Measurements from ENCODE around the gene ZNF750.
A peak's percentile ranks its signal among the peaks of the same experiment; 100 is the strongest.

The ZNF750 gene

GRCh38 chr17:82851381-82851780 is 11.6 kb upstream of the ZNF750 start:
- no peaks in the 10 kb centered on the region for H3K27me3 ChIP-seq (replicated peaks; ENCODE audit: control insufficient read depth, insufficient read depth, low read length)
- H3K36me3 ChIP-seq (ENCODE audit: control insufficient read depth, insufficient read depth, low read length, severe bottlenecking) = peaks cover 4% of the 10 kb centered on the region
- no peak overlapping the region for H3K4me3 ChIP-seq (ENCODE audit: low read length)
- H3K4me1 ChIP-seq (ENCODE audit: control insufficient read depth, insufficient read depth, low read length) = no peaks in the 10 kb centered on the region
- DNase-seq (ENCODE audit: low read depth) = no peak
- no peak overlapping the region for H3K9ac ChIP-seq (ENCODE audit: low read length)
- H3K9me3 ChIP-seq (ENCODE audit: control insufficient read depth, low read length) = no peaks in the 10 kb centered on the region

- Histone ChIP-seq H3K36me3 (ENCODE audit: control insufficient read depth, insufficient read depth, low read length, severe bottlenecking) (peaks cover 4% of the 10 kb centered on the region), H3K4me1 (ENCODE audit: control insufficient read depth, insufficient read depth, low read length) (no peaks in the 10 kb centered on the region), H3K4me3 (ENCODE audit: low read length) (no peak overlapping the region), H3K9me3 (ENCODE audit: control insufficient read depth, low read length) (no peaks in the 10 kb centered on the region), H3K27me3 (replicated peaks; ENCODE audit: control insufficient read depth, insufficient read depth, low read length) (no peaks in the 10 kb centered on the region), H3K9ac (ENCODE audit: low read length) (no peak overlapping the region)
- DNase-seq (ENCODE audit: low read depth) = no peak
Observed at GRCh38 chr17:82849076-82849945, 9.5 kb upstream of the ZNF750 start.

- no peak overlapping the region for H3K9ac ChIP-seq (ENCODE audit: low read length)
- H3K9me3 ChIP-seq (ENCODE audit: control insufficient read depth, low read length) = no peaks in the 10 kb centered on the region
- DNase-seq (ENCODE audit: low read depth) = peak; percentile 85
- H3K27me3 ChIP-seq (replicated peaks; ENCODE audit: control insufficient read depth, insufficient read depth, low read length) = no peaks in the 10 kb centered on the region
- H3K36me3 ChIP-seq (ENCODE audit: control insufficient read depth, insufficient read depth, low read length, severe bottlenecking) = no peaks in the 10 kb centered on the region
- peak overlapping the region; percentile 37 for H3K4me3 ChIP-seq (ENCODE audit: low read length)
- no peaks in the 10 kb centered on the region for H3K4me1 ChIP-seq (ENCODE audit: control insufficient read depth, insufficient read depth, low read length)
Observed at GRCh38 chr17:82848022-82848592, 8.3 kb upstream of the ZNF750 start.

GRCh38 chr17:82846061-82846691 is 6.4 kb upstream of the ZNF750 start:
- Histone ChIP-seq H3K27me3 (replicated peaks; ENCODE audit: control insufficient read depth, insufficient read depth, low read length) (no peaks in the 10 kb centered on the region), H3K36me3 (ENCODE audit: control insufficient read depth, insufficient read depth, low read length, severe bottlenecking) (no peaks in the 10 kb centered on the region), H3K4me1 (ENCODE audit: control insufficient read depth, insufficient read depth, low read length) (no peaks in the 10 kb centered on the region), H3K9ac (ENCODE audit: low read length) (no peak overlapping the region), H3K4me3 (ENCODE audit: low read length) (no peak overlapping the region), H3K9me3 (ENCODE audit: control insufficient read depth, low read length) (no peaks in the 10 kb centered on the region)
- no peak for DNase-seq (ENCODE audit: low read depth)

- Histone ChIP-seq H3K4me1 (ENCODE audit: control insufficient read depth, insufficient read depth, low read length) (no peaks in the 10 kb centered on the region), H3K36me3 (ENCODE audit: control insufficient read depth, insufficient read depth, low read length, severe bottlenecking) (no peaks in the 10 kb centered on the region), H3K4me3 (ENCODE audit: low read length) (no peak overlapping the region), H3K9ac (ENCODE audit: low read length) (no peak overlapping the region), H3K9me3 (ENCODE audit: control insufficient read depth, low read length) (no peaks in the 10 kb centered on the region), H3K27me3 (replicated peaks; ENCODE audit: control insufficient read depth, insufficient read depth, low read length) (no peaks in the 10 kb centered on the region)
- no peak for DNase-seq (ENCODE audit: low read depth)
Observed at GRCh38 chr17:82845163-82845807, 5.5 kb upstream of the ZNF750 start.

- no peak for DNase-seq (ENCODE audit: low read depth)
- no peak overlapping the region for H3K9ac ChIP-seq (ENCODE audit: low read length)
- no peaks in the 10 kb centered on the region for H3K4me1 ChIP-seq (ENCODE audit: control insufficient read depth, insufficient read depth, low read length)
- no peaks in the 10 kb centered on the region for H3K27me3 ChIP-seq (replicated peaks; ENCODE audit: control insufficient read depth, insufficient read depth, low read length)
- H3K9me3 ChIP-seq (ENCODE audit: control insufficient read depth, low read length) = no peaks in the 10 kb centered on the region
- no peak overlapping the region for H3K4me3 ChIP-seq (ENCODE audit: low read length)
- no peaks in the 10 kb centered on the region for H3K36me3 ChIP-seq (ENCODE audit: control insufficient read depth, insufficient read depth, low read length, severe bottlenecking)
Observed at GRCh38 chr17:82844796-82845162, 5.0 kb upstream of the ZNF750 start.

GRCh38 chr17:82843904-82844680 is 4.3 kb upstream of the ZNF750 start:
- Histone ChIP-seq H3K4me3 (ENCODE audit: low read length) (no peak overlapping the region), H3K9ac (ENCODE audit: low read length) (no peak overlapping the region), H3K27me3 (replicated peaks; ENCODE audit: control insufficient read depth, insufficient read depth, low read length) (no peaks in the 10 kb centered on the region), H3K36me3 (ENCODE audit: control insufficient read depth, insufficient read depth, low read length, severe bottlenecking) (no peaks in the 10 kb centered on the region), H3K9me3 (ENCODE audit: control insufficient read depth, low read length) (no peaks in the 10 kb centered on the region), H3K4me1 (ENCODE audit: control insufficient read depth, insufficient read depth, low read length) (no peaks in the 10 kb centered on the region)
- no peak for DNase-seq (ENCODE audit: low read depth)

GRCh38 chr17:82841921-82842596 is 2.2 kb upstream of the ZNF750 start:
- no peaks in the 10 kb centered on the region for H3K36me3 ChIP-seq (ENCODE audit: control insufficient read depth, insufficient read depth, low read length, severe bottlenecking)
- no peaks in the 10 kb centered on the region for H3K9me3 ChIP-seq (ENCODE audit: control insufficient read depth, low read length)
- peaks cover 16% of the 10 kb centered on the region for H3K4me1 ChIP-seq (ENCODE audit: control insufficient read depth, insufficient read depth, low read length)
- no peak for DNase-seq (ENCODE audit: low read depth)
- H3K4me3 ChIP-seq (ENCODE audit: low read length) = no peak overlapping the region
- H3K27me3 ChIP-seq (replicated peaks; ENCODE audit: control insufficient read depth, insufficient read depth, low read length) = no peaks in the 10 kb centered on the region
- no peak overlapping the region for H3K9ac ChIP-seq (ENCODE audit: low read length)

- no peak for DNase-seq (ENCODE audit: low read depth)
- Histone ChIP-seq H3K9me3 (ENCODE audit: control insufficient read depth, low read length) (no peaks in the 10 kb centered on the region), H3K27me3 (replicated peaks; ENCODE audit: control insufficient read depth, insufficient read depth, low read length) (no peaks in the 10 kb centered on the region), H3K4me1 (ENCODE audit: control insufficient read depth, insufficient read depth, low read length) (peaks cover 22% of the 10 kb centered on the region), H3K9ac (ENCODE audit: low read length) (no peak overlapping the region), H3K36me3 (ENCODE audit: control insufficient read depth, insufficient read depth, low read length, severe bottlenecking) (no peaks in the 10 kb centered on the region), H3K4me3 (ENCODE audit: low read length) (no peak overlapping the region)
Observed at GRCh38 chr17:82840431-82840831, 609 bp upstream of the ZNF750 start.

- H3K27me3 ChIP-seq (replicated peaks; ENCODE audit: control insufficient read depth, insufficient read depth, low read length) = no peaks in the 10 kb centered on the region
- no peak overlapping the region for H3K9ac ChIP-seq (ENCODE audit: low read length)
- H3K9me3 ChIP-seq (ENCODE audit: control insufficient read depth, low read length) = no peaks in the 10 kb centered on the region
- peaks cover 22% of the 10 kb centered on the region for H3K4me1 ChIP-seq (ENCODE audit: control insufficient read depth, insufficient read depth, low read length)
- no peak overlapping the region for H3K4me3 ChIP-seq (ENCODE audit: low read length)
- no peaks in the 10 kb centered on the region for H3K36me3 ChIP-seq (ENCODE audit: control insufficient read depth, insufficient read depth, low read length, severe bottlenecking)
- peak; percentile 54 for DNase-seq (ENCODE audit: low read depth)
Observed at GRCh38 chr17:82838386-82839063, 1.3 kb downstream of the ZNF750 start.

Data from adipocyte (in vitro differentiated cells).